CD4-positive, alpha-beta memory T cell (primary cell): ENCODE results near the gene RAB8B. TPM values are rescaled to one million over a fixed set of nuclear protein-coding genes. Genes with fewer than 3 reads are reported as not detected.
"Not testable (repeated sequence)": the region's sequence is repeated elsewhere in the genome, so short reads cannot be mapped to it uniquely, and the experiment has no call there.

Experiments
- CTCF ChIA-PET: fragments of 350-600 bp; sonication (Branson Sonifier 250); formaldehyde crosslinking; loops from one replicate; lab custom pipeline; 2021; ENCODE audit warnings: inconsistent platforms; ENCODE audit not compliant: partially characterized antibody; lab: Charles Lee
- POLR2A ChIA-PET: fragments of 350-600 bp; sonication (Branson Sonifier 250); formaldehyde crosslinking; loops from one replicate; lab custom pipeline; 2021; ENCODE audit not compliant: partially characterized antibody; lab: Charles Lee
- DNase-seq, 5 donors: peaks; one replicate each; pipeline versions ENCODE4 v3.0.0 to v3.0.0-alpha.2; 2020 to 2022; ENCODE audit warnings: mixed read lengths in 1 of 5
- H3K27ac ChIP-seq: one replicate; pipeline ENCODE4 v1.7.0; 2013; ENCODE audit warnings: low read depth, low read length
- H3K27me3 ChIP-seq: 2 replicates; pipeline ENCODE4 v1.7.0; 2013; ENCODE audit warnings: mild to moderate bottlenecking, low read length, moderate library complexity; ENCODE audit not compliant: insufficient read depth
- H3K36me3 ChIP-seq: 2 replicates; pipeline ENCODE4 v1.7.0; 2013; ENCODE audit warnings: mild to moderate bottlenecking, low read length, moderate library complexity; ENCODE audit not compliant: insufficient read depth
- H3K4me1 ChIP-seq: 2 replicates; pipeline ENCODE4 v1.7.0; 2013; ENCODE audit warnings: mild to moderate bottlenecking, low read length, moderate library complexity; ENCODE audit not compliant: insufficient read depth
- H3K4me3 ChIP-seq, 2 donors: one replicate each; pipeline ENCODE4 v1.7.0; 2013; ENCODE audit warnings: low read length in 2 of 2, mild to moderate bottlenecking in 1 of 2
- H3K9me3 ChIP-seq, 2 donors: one replicate each; pipeline ENCODE4 v1.7.0; 2013; ENCODE audit warnings: low read length in 2 of 2, control low read depth in 1 of 2; ENCODE audit not compliant: control insufficient read depth in 1 of 2
- H3K27ac Mint-ChIP-seq, 7 donors: one replicate each; pipeline ENCODE4 v1.8.0; 2020 to 2021; ENCODE audit warnings: mixed read lengths in 7 of 7, mild to moderate bottlenecking in 6 of 7, inconsistent platforms in 3 of 7, moderate library complexity in 3 of 7
- H3K27me3 Mint-ChIP-seq, 2 donors: one replicate each; pipeline ENCODE4 v1.8.0; 2020 to 2021; ENCODE audit warnings: mixed read lengths in 2 of 2
- H3K36me3 Mint-ChIP-seq, 2 donors: one replicate each; pipeline ENCODE4 v1.8.0; 2020 to 2021; ENCODE audit warnings: mixed read lengths in 2 of 2, inconsistent platforms in 1 of 2, mild to moderate bottlenecking in 1 of 2
- H3K4me1 Mint-ChIP-seq, 4 donors: one replicate each; pipeline ENCODE4 v1.8.0; 2020 to 2021; ENCODE audit warnings: mixed read lengths in 4 of 4, mild to moderate bottlenecking in 1 of 4
- H3K4me3 Mint-ChIP-seq, 8 donors: one replicate each; pipeline ENCODE4 v1.8.0; 2020 to 2021; ENCODE audit warnings: mixed read lengths in 8 of 8, mild to moderate bottlenecking in 7 of 8, moderate library complexity in 6 of 8, inconsistent platforms in 3 of 8
- H3K9me3 Mint-ChIP-seq, 8 donors: one replicate each; pipeline ENCODE4 v1.8.0; 2020 to 2021; ENCODE audit warnings: mixed read lengths in 8 of 8, mild to moderate bottlenecking in 5 of 8, inconsistent platforms in 3 of 8, moderate library complexity in 1 of 8
- intact Hi-C: fragments of 100-400 bp; cut with micrococcal nuclease; formaldehyde crosslinking; loops from one replicate; pipeline ENCODE4 v1.15.1; 2023
- polyA plus RNA-seq, 2 donors: library from polyadenylated mRNA; unstranded; fragments of 300-500 nt; fragmentation: Illumina TruSeq; gene quantifications; one replicate each; pipeline ENCODE4 v1.2.3, GENCODE V29; 2021
- total RNA-seq, 2 experiments: library from RNA; stranded (reverse); gene quantifications; one replicate each; pipeline ENCODE4 v1.2.3, GENCODE V29; 2021

The RAB8B gene
- total and polyA plus RNA-seq, 4 experiments from 2014 or later = 35.1 to 86.4 (median 72.2) TPM

DNA sequence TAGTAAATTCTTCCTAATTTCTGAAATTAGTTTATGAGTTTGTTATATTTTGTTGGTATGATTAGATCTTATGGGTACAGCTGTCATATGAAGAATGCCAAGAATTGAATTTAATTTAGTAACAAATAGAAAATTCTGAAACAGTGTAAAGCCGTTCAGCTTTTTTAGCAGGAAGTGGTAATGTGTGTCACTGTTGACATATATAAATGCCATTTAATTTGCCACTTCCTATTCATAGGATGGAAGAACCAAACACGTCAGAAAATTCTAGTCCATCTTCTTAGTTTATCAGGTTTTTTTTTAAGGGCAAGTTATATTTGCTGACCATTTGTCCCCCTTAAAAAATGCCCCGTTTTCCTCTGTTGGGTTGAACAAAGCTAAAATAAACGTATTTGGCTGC, 43.0 kb downstream of the RAB8B start:
- no peaks in the 10 kb centered on the region for H3K27me3 Mint-ChIP-seq
- intact Hi-C loops = loop anchor here (1.0 to 2.0 kb wide), 3 partner anchors 20 to 76 kb away; partner anchors contain the start of gene RPS27L
- ChIA-PET CTCF (interaction anchor here (1.2 to 6.2 kb wide), 4 partner anchors 12 to 202 kb away, joined by 4 to 62 read pairs (median 10); no protein-coding TSS in a partner anchor), POLR2A (interaction anchor here (0.7 to 11.5 kb wide), 14 partner anchors 11 to 273 kb away, joined by 3 to 161 read pairs (median 4); partner anchors contain the start of genes APH1B, RAB8B, RPS27L and USP3)
- H3K4me3 Mint-ChIP-seq = peak overlapping the region in 7 of 8 donors; percentile 24 to 73 (median 60)
- peaks cover 0 to 3% (median 0%) of the 10 kb centered on the region in 8 donors for H3K9me3 Mint-ChIP-seq
- Histone ChIP-seq H3K9me3 (no peaks in the 10 kb centered on the region), H3K27me3 (no peaks in the 10 kb centered on the region), H3K36me3 (no peaks in the 10 kb centered on the region), H3K27ac (peak overlapping the region; percentile 47), H3K4me1 (peaks cover 77% of the 10 kb centered on the region), H3K4me3 (no peak overlapping the region)
- peaks cover 53 to 78% (median 62%) of the 10 kb centered on the region in 4 donors for H3K4me1 Mint-ChIP-seq
- H3K36me3 Mint-ChIP-seq = peaks cover 15 to 27% of the 10 kb centered on the region in 2 donors
- H3K27ac Mint-ChIP-seq = peak overlapping the region; percentile 80 to 95 (median 86)
- peak in 4 of 5 donors; percentile 28 to 52 (median 44) for DNase-seq

DNA sequence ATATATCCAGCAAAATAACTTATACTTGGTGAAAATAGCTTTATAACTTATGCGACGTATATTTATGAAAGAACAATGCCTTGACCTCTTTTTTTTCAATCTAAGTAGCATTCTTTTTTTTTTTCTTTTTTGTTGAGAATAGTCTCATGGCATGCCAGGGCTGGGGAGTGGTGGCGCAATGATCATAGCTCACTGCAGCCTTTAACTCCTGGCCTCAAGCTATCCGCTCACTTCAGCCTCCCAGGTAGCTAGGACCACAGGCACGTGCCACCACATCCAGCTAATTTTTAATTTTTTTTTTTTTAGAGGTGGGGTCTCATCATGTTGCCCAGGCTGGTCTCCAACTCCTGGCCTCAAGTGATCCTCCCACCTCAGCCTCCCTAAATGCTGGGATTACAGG, 43.5 kb downstream of the RAB8B start:
- H3K9me3 ChIP-seq = no peaks in the 10 kb centered on the region
- peak overlapping the region; percentile 47 for H3K27ac ChIP-seq
- Mint-ChIP-seq H3K4me1 (peaks cover 54 to 78% (median 62%) of the 10 kb centered on the region in 4 donors), H3K27ac (peak overlapping the region in 4 of 7 donors; percentile 37 to 89 (median 70)), H3K9me3 (peaks cover 0 to 3% (median 0%) of the 10 kb centered on the region in 8 donors), H3K36me3 (peaks cover 15 to 25% of the 10 kb centered on the region in 2 donors), H3K4me3 (peak overlapping the region in 1 of 8 donors; percentile 8), H3K27me3 (no peaks in the 10 kb centered on the region)
- no peaks in the 10 kb centered on the region for H3K36me3 ChIP-seq
- ChIA-PET POLR2A (interaction anchor here (0.8 to 11.5 kb wide), 13 partner anchors 11 to 272 kb away, joined by 3 to 161 read pairs (median 4); partner anchors contain the start of genes APH1B, RAB8B, RPS27L and USP3), CTCF (interaction anchor here (1.2 to 6.2 kb wide), 4 partner anchors 12 to 201 kb away, joined by 4 to 62 read pairs (median 10); no protein-coding TSS in a partner anchor)
- intact Hi-C loops = loop anchor here (1.0 to 2.0 kb wide), 3 partner anchors 20 to 76 kb away; partner anchors contain the start of gene RPS27L
- H3K4me3 ChIP-seq = no peak overlapping the region
- peaks cover 76% of the 10 kb centered on the region for H3K4me1 ChIP-seq
- no peak for DNase-seq
- no peaks in the 10 kb centered on the region for H3K27me3 ChIP-seq

DNA sequence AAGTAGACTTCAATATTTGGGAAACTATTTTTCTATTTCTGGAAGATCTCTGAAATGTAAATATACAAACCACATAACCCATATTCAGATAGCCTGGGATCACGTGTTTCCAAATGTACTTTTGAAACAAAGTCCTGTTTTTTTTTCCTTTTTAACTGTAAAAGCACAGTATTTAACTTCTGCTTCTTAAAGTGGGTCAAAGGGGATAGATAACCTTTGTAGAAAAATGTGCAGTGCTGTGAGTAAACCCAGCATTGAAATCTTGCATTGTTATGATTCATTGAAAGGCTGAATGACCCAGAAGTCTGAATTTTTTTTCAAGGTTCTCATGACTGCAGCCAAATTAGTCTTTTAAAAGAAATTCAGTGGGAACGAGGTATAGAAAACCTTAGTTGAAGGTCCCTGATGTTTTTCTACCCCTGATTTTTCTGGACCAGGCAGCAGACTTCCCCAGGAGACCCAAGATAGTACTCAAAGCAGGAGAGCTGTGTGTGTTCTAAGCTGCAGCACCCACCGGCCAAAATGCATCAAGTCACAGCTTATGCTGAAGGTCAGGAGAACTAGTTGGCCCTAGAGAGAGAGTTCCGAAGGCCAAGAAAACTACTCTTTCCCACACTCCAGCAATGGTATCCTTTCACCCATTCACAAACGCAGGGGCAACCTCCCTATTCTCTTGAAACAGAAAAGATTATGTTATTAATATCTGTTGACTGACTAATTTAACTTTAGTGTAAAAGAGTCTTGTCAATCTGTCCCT, 44.4 kb downstream of the RAB8B start:
- DNase-seq = no peak
- H3K9me3 ChIP-seq = no peaks in the 10 kb centered on the region
- Mint-ChIP-seq H3K4me3 (peak overlapping the region in 3 of 8 donors; percentile 7 to 52 (median 38)), H3K9me3 (peaks cover 0 to 3% (median 0%) of the 10 kb centered on the region in 8 donors), H3K36me3 (peaks cover 15 to 22% of the 10 kb centered on the region in 2 donors), H3K27ac (peak overlapping the region in 6 of 7 donors; percentile 42 to 90 (median 82)), H3K4me1 (peaks cover 53 to 79% (median 63%) of the 10 kb centered on the region in 4 donors), H3K27me3 (no peaks in the 10 kb centered on the region)
- no peaks in the 10 kb centered on the region for H3K36me3 ChIP-seq
- H3K4me3 ChIP-seq = no peak overlapping the region
- intact Hi-C loops = loop anchor here (2.0 kb wide), 2 partner anchors 21 to 77 kb away; partner anchors contain the start of gene RPS27L
- H3K27ac ChIP-seq = no peak overlapping the region
- H3K27me3 ChIP-seq = no peaks in the 10 kb centered on the region
- CTCF ChIA-PET = interaction anchor here (2.3 to 6.2 kb wide), 2 partner anchors 11 to 39 kb away, joined by 10 to 62 read pairs; no protein-coding TSS in a partner anchor
- peaks cover 78% of the 10 kb centered on the region for H3K4me1 ChIP-seq
- POLR2A ChIA-PET = interaction anchor here (0.8 to 11.5 kb wide), 5 partner anchors 11 to 40 kb away, joined by 3 to 161 read pairs (median 4); no protein-coding TSS in a partner anchor

DNA sequence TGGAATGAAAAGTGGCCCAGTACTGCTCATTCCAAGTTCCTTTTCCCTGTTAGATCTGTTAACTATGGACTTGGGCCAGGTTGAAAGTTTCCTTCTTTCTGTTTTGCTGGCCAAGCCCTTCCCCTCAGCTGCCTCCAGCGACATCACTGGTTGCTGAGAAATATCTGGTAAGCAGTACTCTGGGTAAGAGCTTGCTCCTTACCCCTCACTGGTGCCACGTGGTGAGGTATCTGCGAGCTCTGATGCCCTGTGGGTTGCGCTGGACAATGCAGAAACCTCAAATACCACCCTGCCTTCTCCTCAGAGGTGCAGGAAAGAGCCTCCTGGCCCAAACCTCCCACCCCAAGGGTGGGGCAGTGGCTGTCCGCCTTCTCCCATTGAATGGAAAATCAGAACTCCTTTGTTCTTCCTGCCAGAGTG, 45.1 kb downstream of the RAB8B start:
- H3K4me1 Mint-ChIP-seq = peaks cover 50 to 76% (median 61%) of the 10 kb centered on the region in 4 donors
- Histone ChIP-seq H3K36me3 (no peaks in the 10 kb centered on the region), H3K27me3 (no peaks in the 10 kb centered on the region), H3K4me1 (peaks cover 77% of the 10 kb centered on the region), H3K4me3 (no peak overlapping the region), H3K9me3 (no peaks in the 10 kb centered on the region), H3K27ac (no peak overlapping the region)
- no peaks in the 10 kb centered on the region for H3K27me3 Mint-ChIP-seq
- peak overlapping the region in 5 of 8 donors; percentile 6 to 52 (median 36) for H3K4me3 Mint-ChIP-seq
- POLR2A ChIA-PET = interaction anchor here (0.8 kb wide), 1 partner anchor 41 kb away, joined by 3 read pairs; no protein-coding TSS in a partner anchor
- CTCF ChIA-PET = no interaction called here
- intact Hi-C loops = no loop called here
- H3K9me3 Mint-ChIP-seq = peaks cover 0 to 3% (median 0%) of the 10 kb centered on the region in 8 donors
- no peak for DNase-seq
- peaks cover 13 to 20% of the 10 kb centered on the region in 2 donors for H3K36me3 Mint-ChIP-seq
- H3K27ac Mint-ChIP-seq = peak overlapping the region; percentile 75 to 90 (median 78)

DNA sequence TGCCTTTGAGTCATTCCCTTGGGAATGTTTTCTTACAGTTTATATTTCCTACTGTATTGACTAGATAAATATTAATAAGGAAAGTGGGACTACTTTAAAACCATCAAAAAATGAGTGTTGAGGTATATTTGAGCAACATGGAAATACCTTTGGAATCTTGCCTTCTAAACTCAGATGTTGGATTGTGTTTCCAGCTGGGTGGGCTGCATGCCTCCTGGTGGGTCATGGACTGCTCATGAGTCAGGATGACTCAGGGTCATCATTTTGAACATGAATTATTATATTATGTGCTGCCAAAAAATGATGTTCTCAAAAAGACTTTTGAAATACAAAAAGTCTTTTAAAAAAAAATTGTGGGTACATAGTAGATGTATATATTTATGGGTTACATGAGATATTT, 46.9 kb downstream of the RAB8B start:
- no peak for DNase-seq
- Histone ChIP-seq H3K4me1 (peaks cover 74% of the 10 kb centered on the region), H3K36me3 (no peaks in the 10 kb centered on the region), H3K27ac (no peak overlapping the region), H3K9me3 (no peaks in the 10 kb centered on the region), H3K4me3 (no peak overlapping the region), H3K27me3 (no peaks in the 10 kb centered on the region)
- ChIA-PET POLR2A (no interaction called here), CTCF (no interaction called here)
- Mint-ChIP-seq H3K4me1 (peaks cover 52 to 78% (median 63%) of the 10 kb centered on the region in 4 donors), H3K27ac (no peak overlapping the region), H3K36me3 (peaks cover 18 to 22% of the 10 kb centered on the region in 2 donors), H3K27me3 (no peaks in the 10 kb centered on the region), H3K9me3 (peaks cover 0 to 3% (median 0%) of the 10 kb centered on the region in 8 donors), H3K4me3 (no peak overlapping the region)
- intact Hi-C loops = no loop called here

DNA sequence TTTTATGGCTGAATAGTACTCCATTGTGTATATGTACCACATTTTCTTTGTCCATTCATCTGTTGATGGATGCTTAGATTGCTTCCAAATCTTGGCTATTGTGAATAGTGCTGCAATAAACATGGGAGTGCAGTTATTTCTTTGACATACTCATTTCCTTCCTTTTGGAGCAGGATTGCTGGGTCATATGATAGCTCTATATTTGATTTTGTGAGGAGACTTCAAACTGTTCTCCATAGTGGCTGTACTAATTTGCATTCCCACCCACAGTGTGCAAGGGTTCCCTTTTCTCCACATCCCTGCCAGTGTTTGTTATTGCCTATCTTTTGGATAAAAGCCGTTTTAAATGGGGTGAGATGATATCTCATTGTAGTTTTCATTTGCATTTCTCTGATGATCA, 47.7 kb downstream of the RAB8B start:
- H3K27me3 ChIP-seq, H3K36me3 ChIP-seq, CTCF ChIA-PET, H3K9me3 Mint-ChIP-seq, DNase-seq, H3K9me3 ChIP-seq, H3K27ac ChIP-seq, H3K27me3 Mint-ChIP-seq, intact Hi-C loops, H3K4me3 ChIP-seq: not testable (repeated sequence)
- Mint-ChIP-seq H3K36me3 (peaks cover 18 to 22% of the 10 kb centered on the region in 2 donors), H3K4me1 (peaks cover 48 to 78% (median 62%) of the 10 kb centered on the region in 4 donors), H3K4me3 (peak overlapping the region in 3 of 8 donors; percentile 1 to 16 (median 2)), H3K27ac (peak overlapping the region in 3 of 7 donors; percentile 7 to 52 (median 36))
- peaks cover 66% of the 10 kb centered on the region for H3K4me1 ChIP-seq
- POLR2A ChIA-PET = interaction anchor here (1.7 kb wide), 1 partner anchor 45 kb away, joined by 9 read pairs; no protein-coding TSS in a partner anchor
